IMR-90 (cell line): ENCODE data around the gene PPP6R3. TPM values are rescaled to one million over a fixed set of nuclear protein-coding genes. Genes with fewer than 3 reads are reported as not detected.

ENCODE experiments used
- ATAC-seq: fragments of 200-7000 bp; cut with Tn5 transposase; 2 replicates; pipeline ENCODE4 v1.9.1; 2020; ENCODE audit warnings: low read depth, mild to moderate bottlenecking, moderate library complexity
- BruUV-seq: library from RNA; stranded (reverse); fragments of 400-500 nt; replicated peaks from 2 replicates; lab custom pipeline; 2021; lab: Mats Ljungman, UMichigan
- CTCF ChIA-PET: fragments of 300-600 bp; formaldehyde crosslinking; extraction: SDS; loops from one replicate; lab custom pipeline; 2021; ENCODE audit warnings: antibody characterized with exemption; lab: Yijun Ruan, JAX
- POLR2A ChIA-PET: fragments of 300-600 bp; sonication (Branson Sonifier 250); formaldehyde crosslinking; loops from one replicate; lab custom pipeline; 2022; ENCODE audit warnings: antibody characterized with exemption; ENCODE audit not compliant: unreplicated experiment; lab: Charles Lee
- DNase-seq: peaks from one replicate; pipeline ENCODE4 v3.0.0; 2013
- H2AFZ ChIP-seq: replicated peaks from 2 replicates; pipeline ENCODE3; 2013; ENCODE audit warnings: low read length, mild to moderate bottlenecking; ENCODE audit not compliant: poor library complexity
- H2AK5ac ChIP-seq: 2 replicates; pipeline ENCODE4 v1.6.1; 2013; ENCODE audit warnings: low read depth, low read length, inconsistent platforms
- H2AK9ac ChIP-seq: replicated peaks from 2 replicates; pipeline ENCODE3; 2013; ENCODE audit warnings: mild to moderate bottlenecking, low read depth, low read length, moderate library complexity; ENCODE audit not compliant: poor library complexity
- H2BK120ac ChIP-seq: 2 replicates; pipeline ENCODE4 v1.6.1; 2013; ENCODE audit warnings: low read depth, low read length, inconsistent platforms
- H2BK15ac ChIP-seq: 3 replicates; pipeline ENCODE4 v1.6.1; 2013; ENCODE audit warnings: low read depth, low read length, inconsistent platforms
- H2BK20ac ChIP-seq: 2 replicates; pipeline ENCODE4 v1.6.1; 2013; ENCODE audit warnings: low read depth, mild to moderate bottlenecking, inconsistent platforms, low read length, moderate library complexity
- H2BK5ac ChIP-seq: 2 replicates; pipeline ENCODE4 v1.6.1; 2013; ENCODE audit warnings: mild to moderate bottlenecking, low read depth, low read length, inconsistent platforms; ENCODE audit not compliant: poor library complexity, severe bottlenecking
- H3K14ac ChIP-seq: replicated peaks from 2 replicates; pipeline ENCODE4 v1.6.1; 2013; ENCODE audit warnings: low read depth, low read length, inconsistent platforms
- H3K18ac ChIP-seq: 2 replicates; pipeline ENCODE4 v1.6.1; 2013; ENCODE audit warnings: low read depth, low read length, control low read depth
- H3K23ac ChIP-seq: 2 replicates; pipeline ENCODE4 v1.6.1; 2013; ENCODE audit warnings: low read depth, low read length, inconsistent platforms
- H3K27ac ChIP-seq: 2 replicates; pipeline ENCODE4 v1.5.1; 2013; ENCODE audit warnings: mild to moderate bottlenecking, control low read depth, low read length; ENCODE audit not compliant: insufficient read depth
- H3K27me3 ChIP-seq: 2 replicates; pipeline ENCODE4 v1.6.1; 2013; ENCODE audit warnings: low read length; ENCODE audit not compliant: control insufficient read depth, insufficient read depth
- H3K36me3 ChIP-seq: 2 replicates; pipeline ENCODE4 v1.6.1; 2013; ENCODE audit warnings: low read length, mixed read lengths; ENCODE audit not compliant: control insufficient read depth, insufficient read depth
- H3K4ac ChIP-seq: 2 replicates; pipeline ENCODE4 v1.6.1; 2013; ENCODE audit warnings: low read depth, low read length, inconsistent platforms
- H3K4me1 ChIP-seq: 2 replicates; pipeline ENCODE4 v1.6.1; 2013; ENCODE audit warnings: low read length, mixed read lengths; ENCODE audit not compliant: control insufficient read depth, insufficient read depth
- H3K4me2 ChIP-seq: 2 replicates; pipeline ENCODE4 v1.6.1; 2013; ENCODE audit warnings: low read depth, mild to moderate bottlenecking, control low read depth, low read length, moderate library complexity
- H3K4me3 ChIP-seq: 2 replicates; pipeline ENCODE4 v1.5.1; 2013; ENCODE audit warnings: low read depth, mild to moderate bottlenecking, control low read depth, low read length, moderate library complexity; ENCODE audit not compliant: insufficient read depth
- H3K56ac ChIP-seq: 2 replicates; pipeline ENCODE4 v1.6.1; 2013; ENCODE audit warnings: low read length, inconsistent platforms; ENCODE audit not compliant: insufficient read depth; ENCODE audit errors: extremely low read depth
- H3K79me1 ChIP-seq, 2 experiments: 2 replicates each; pipeline ENCODE4 v1.6.1; 2013; ENCODE audit warnings: low read length in 2 of 2, inconsistent platforms in 1 of 2, low read depth in 1 of 2
- H3K9ac ChIP-seq: 2 replicates; pipeline ENCODE4 v1.6.1; 2013; ENCODE audit warnings: low read depth, low read length, control low read depth
- H3K9me1 ChIP-seq: 2 replicates; pipeline ENCODE4 v1.6.1; 2013; ENCODE audit warnings: low read length, inconsistent platforms; ENCODE audit not compliant: insufficient read depth
- H3K9me3 ChIP-seq: 2 replicates; pipeline ENCODE4 v1.6.1; 2013; ENCODE audit warnings: low read length; ENCODE audit not compliant: control insufficient read depth, insufficient read depth
- H4K20me1 ChIP-seq: 2 replicates; pipeline ENCODE4 v1.6.1; 2013; ENCODE audit warnings: low read length, inconsistent platforms; ENCODE audit not compliant: insufficient read depth
- H4K5ac ChIP-seq: 2 replicates; pipeline ENCODE4 v1.6.1; 2013; ENCODE audit warnings: mild to moderate bottlenecking, low read depth, low read length, control low read depth
- H4K8ac ChIP-seq, 2 experiments: 2 replicates each; pipeline ENCODE4 v1.6.1; 2013; ENCODE audit warnings: low read depth in 2 of 2, low read length in 2 of 2, control low read depth in 1 of 2, inconsistent platforms in 1 of 2
- H4K91ac ChIP-seq: 2 replicates; pipeline ENCODE4 v1.6.1; 2013; ENCODE audit warnings: low read depth, low read length, inconsistent platforms; ENCODE audit not compliant: insufficient read depth
- BHLHE40 ChIP-seq: fragments of 150-350 bp; IDR thresholded peaks from 2 replicates; pipeline ENCODE4 v1.6.1; 2016; ENCODE audit warnings: mild to moderate bottlenecking, low read depth, low read length
- CEBPB ChIP-seq: IDR thresholded peaks from 2 replicates; pipeline ENCODE4 v1.6.1; 2012; ENCODE audit warnings: low read depth, low read length, improper control_type of control experiment
- CTCF ChIP-seq: conservative IDR thresholded peaks from 2 replicates; pipeline ENCODE4 v1.5.1; 2012; ENCODE audit warnings: mild to moderate bottlenecking, low read depth, low read length, improper control_type of control experiment
- MAZ ChIP-seq: IDR thresholded peaks from 2 replicates; pipeline ENCODE4 v1.6.1; 2012; ENCODE audit warnings: low read depth, mild to moderate bottlenecking, low read length, improper control_type of control experiment, moderate library complexity, borderline replicate concordance
- NFE2L2 ChIP-seq: fragments of 150-350 bp; IDR thresholded peaks from 2 replicates; pipeline ENCODE4 v1.6.1; 2016; ENCODE audit warnings: low read depth, mild to moderate bottlenecking, low read length
- POLR2A ChIP-seq: IDR thresholded peaks from 2 replicates; pipeline ENCODE4 v1.6.1; 2012; ENCODE audit warnings: mild to moderate bottlenecking, low read depth, low read length
- WGBS, 2 experiments: methylation state at CpG; one replicate each; pipeline versions ENCODE4 v1.1.5 to v1.1.7; 2013; ENCODE audit warnings: missing lambda C conversion rate in 2 of 2; ENCODE audit not compliant: insufficient read length in 1 of 2; ENCODE audit errors: extremely low coverage in 2 of 2; 5-methylcytosine and 5-hydroxymethylcytosine counted together
- dilution Hi-C: fragments of 300-500 bp; cut with HindIII; formaldehyde crosslinking; loops from one replicate; pipeline ENCODE4 v1.14.3; 2018; ENCODE audit warnings: low sequenced_read_pairs; ENCODE audit not compliant: unreplicated experiment
- in situ Hi-C: fragments of 300-500 bp; cut with MboI; formaldehyde crosslinking; loops from 3 replicates; pipeline ENCODE4 v1.14.3; 2019; ENCODE audit warnings: low sequenced_read_pairs, inconsistent platforms, mixed read lengths
- intact Hi-C: fragments of 100-400 bp; cut with micrococcal nuclease; formaldehyde crosslinking; loops from 2 replicates; pipeline ENCODE4 v1.10.0; 2022
- polyA plus RNA-seq, 3 experiments: library from polyadenylated mRNA; depleted of rRNA; stranded (reverse); fragments of >200 nt; gene quantifications; 2 replicates each; pipeline ENCODE4 v1.2.3, GENCODE V29; 2012; ENCODE audit warnings: low replicate concordance in 1 of 3
- total RNA-seq: library from RNA; depleted of rRNA; stranded (reverse); fragments of >200 nt; gene quantifications from 2 replicates; pipeline ENCODE4 v1.2.3, GENCODE V29; 2012

Gene PPP6R3
- total and polyA plus RNA-seq, 2 of the 4 experiments (the other 2 are of a cell fraction): 29.0 to 123 TPM

GRCh38 chr11:68598816-68599653 lies 138.5 kb downstream of the PPP6R3 start:
- no peak overlapping the region for H4K5ac ChIP-seq
- WGBS, 2 experiments: 88% methylated on average over 3 of the region's 7 CpGs; no CpG with 5 or more reads in 1 of the 2 experiments
- H3K4ac ChIP-seq: no peak overlapping the region
- H2AK9ac ChIP-seq: no peak overlapping the region
- no peak overlapping the region for H3K9ac ChIP-seq
- no TSS peak for BruUV-seq
- intact Hi-C loops (no loop called here), dilution Hi-C loops (no loop called here), in situ Hi-C loops (no loop called here)
- H3K27ac ChIP-seq: no peak overlapping the region
- H2BK20ac ChIP-seq: no peak overlapping the region
- no peak overlapping the region for H2AFZ ChIP-seq
- no peak overlapping the region for H3K4me2 ChIP-seq
- no peaks in the 10 kb centered on the region for H3K27me3 ChIP-seq
- no peak overlapping the region for H3K4me3 ChIP-seq
- H3K79me1 ChIP-seq: peaks cover 2 to 61% of the 10 kb centered on the region in 2 experiments
- H3K4me1 ChIP-seq: peaks cover 4% of the 10 kb centered on the region; the same call in 1 of the 2 replicates
- no peak overlapping the region for H2BK15ac ChIP-seq
- no peak overlapping the region for H3K56ac ChIP-seq
- H4K8ac ChIP-seq: no peak overlapping the region
- no peak for TF ChIP-seq CTCF
- TF ChIP-seq CEBPB: no peak
- no peak for TF ChIP-seq POLR2A
- no peak for TF ChIP-seq MAZ
- no peak for TF ChIP-seq BHLHE40
- no peak for TF ChIP-seq NFE2L2
- H3K9me3 ChIP-seq: no peaks in the 10 kb centered on the region
- no peak overlapping the region for H3K14ac ChIP-seq
- POLR2A ChIA-PET: no interaction called here
- H3K23ac ChIP-seq: no peak overlapping the region
- H2BK5ac ChIP-seq: no peak overlapping the region
- H3K9me1 ChIP-seq: peaks cover 21% of the 10 kb centered on the region
- DNase-seq: peak; percentile 34
- ATAC-seq: peak; percentile 69
- no peak overlapping the region for H2AK5ac ChIP-seq
- H2BK120ac ChIP-seq: no peak overlapping the region
- H3K36me3 ChIP-seq: peaks cover 59% of the 10 kb centered on the region
- H4K91ac ChIP-seq: no peak overlapping the region
- H4K20me1 ChIP-seq: peaks cover 13% of the 10 kb centered on the region
- CTCF ChIA-PET: no interaction called here
- H3K18ac ChIP-seq: no peak overlapping the region
